HCT116 (cell line): ENCODE data around the gene DNAJC16. TPM values are rescaled to one million over a fixed set of nuclear protein-coding genes. Genes with fewer than 3 reads are reported as not detected.
"Not testable (repeated sequence)": the region's sequence is repeated elsewhere in the genome, so short reads cannot be mapped to it uniquely, and the experiment has no call there.

Experiments used
- ATAC-seq: fragments of 200-7000 bp; cut with Tn5 transposase; 2 replicates; pipeline ENCODE4 v1.9.1; 2020; ENCODE audit warnings: mild to moderate bottlenecking, moderate library complexity
- BruUV-seq: library from RNA; stranded (reverse); fragments of 400-500 nt; replicated peaks from 2 replicates; lab custom pipeline; 2021; lab: Mats Ljungman, UMichigan
- CTCF ChIA-PET: fragments of 300-600 bp; sonication (Branson Sonifier 250); formaldehyde crosslinking; loops from one replicate; lab custom pipeline; 2021; ENCODE audit warnings: antibody characterized with exemption; lab: Charles Lee
- POLR2A ChIA-PET: fragments of 300-600, 350-600 bp; sonication (Branson Sonifier 250); formaldehyde crosslinking; loops from one replicate; lab custom pipeline; 2021; ENCODE audit warnings: antibody characterized with exemption; lab: Charles Lee
- RAD21 ChIA-PET, 2 experiments: fragments of 300-600 bp; sonication (Branson Sonifier 250); formaldehyde crosslinking; loops; one replicate each; lab custom pipeline; 2023; ENCODE audit warnings: low total read pairs in 2 of 2; ENCODE audit not compliant: uncharacterized antibody in 2 of 2, unreplicated experiment in 2 of 2, low non-redundant PET in 1 of 2; lab: Charles Lee
- DNase-seq: peaks from one replicate; pipeline ENCODE4 v3.0.0-alpha.2; 2010; ENCODE audit warnings: low read depth, low spot score
- H2AFZ ChIP-seq: fragments of 200-600 bp; shearing (Covaris generic), sonication (generic); 2 replicates; pipeline ENCODE4 v1.6.1; 2017; ENCODE audit warnings: low read depth, mixed run types, mixed read lengths, antibody characterized with exemption, low read length; ENCODE audit not compliant: poor library complexity, severe bottlenecking
- H3K27ac ChIP-seq: 2 replicates; pipeline ENCODE4 v1.5.1; 2012; ENCODE audit warnings: low read depth, low read length
- H3K27me3 ChIP-seq: fragments of 200-600 bp; sonication (generic); 2 replicates; pipeline ENCODE4 v1.6.1; 2016; ENCODE audit warnings: mixed run types, low read length, mixed read lengths; ENCODE audit not compliant: insufficient read depth
- H3K36me3 ChIP-seq, 2 experiments: fragments of 200-500 bp in 1 of 2; fragments of 200-600 bp in 1 of 2; sonication (Bioruptor generic) in 1 of 2; sonication (generic) in 1 of 2; 2 replicates each; pipeline versions ENCODE4 v1.5.1 to v1.6.1; 2014 to 2016; ENCODE audit warnings: low read length in 2 of 2, inconsistent platforms in 1 of 2, mixed read lengths in 1 of 2, mixed run types in 1 of 2; ENCODE audit not compliant: insufficient read depth in 2 of 2, control insufficient read depth in 1 of 2
- H3K4me1 ChIP-seq, 2 experiments: fragments of 200-600 bp in 1 of 2; sonication (generic) in 1 of 2; 2 replicates each; pipeline versions ENCODE4 v1.5.1 to v1.6.1; 2012 to 2017; ENCODE audit warnings: low read length in 2 of 2, inconsistent platforms in 1 of 2, mild to moderate bottlenecking in 1 of 2, mixed read lengths in 1 of 2, mixed run types in 1 of 2, moderate library complexity in 1 of 2; ENCODE audit not compliant: insufficient read depth in 2 of 2, control insufficient read depth in 1 of 2
- H3K4me2 ChIP-seq: fragments of 200-600 bp; sonication (generic); 2 replicates; pipeline ENCODE4 v1.6.1; 2017; ENCODE audit warnings: mixed run types, low read length, mixed read lengths
- H3K4me3 ChIP-seq, 2 experiments: fragments of 200-600 bp in 1 of 2; sonication (generic) in 1 of 2; replicated peaks in 1 of 2; 2 replicates each; pipeline ENCODE4 v1.5.1; 2011 to 2016; ENCODE audit warnings: low read length in 2 of 2, control low read depth in 1 of 2, low read depth in 1 of 2, mild to moderate bottlenecking in 1 of 2, mixed read lengths in 1 of 2, mixed run types in 1 of 2
- H3K79me2 ChIP-seq: fragments of 200-600 bp; sonication (generic); 2 replicates; pipeline ENCODE4 v1.6.1; 2017; ENCODE audit warnings: mild to moderate bottlenecking, mixed run types, low read length, moderate library complexity, mixed read lengths; ENCODE audit not compliant: insufficient read depth
- H3K9ac ChIP-seq: fragments of 200-600 bp; sonication (generic); 2 replicates; pipeline ENCODE4 v1.6.1; 2016; ENCODE audit warnings: low read length, mixed read lengths
- H3K9me2 ChIP-seq: fragments of 200-600 bp; sonication (generic), shearing (Covaris generic); 2 replicates; pipeline ENCODE4 v1.6.1; 2017; ENCODE audit warnings: mixed run types, mild to moderate bottlenecking, moderate library complexity; ENCODE audit not compliant: insufficient read depth
- H3K9me3 ChIP-seq, 2 experiments: fragments of 200-500 bp in 1 of 2; fragments of 200-600 bp in 1 of 2; sonication (Bioruptor generic) in 1 of 2; sonication (generic) in 1 of 2; 2 replicates each; pipeline ENCODE4 v1.6.1; 2014 to 2017; ENCODE audit warnings: low read length in 2 of 2, mixed read lengths in 2 of 2, inconsistent platforms in 1 of 2, low read depth in 1 of 2, mild to moderate bottlenecking in 1 of 2, mixed run types in 1 of 2, moderate library complexity in 1 of 2; ENCODE audit not compliant: control insufficient read depth in 1 of 2, insufficient read depth in 1 of 2
- H4K20me1 ChIP-seq: fragments of 200-600 bp; sonication (generic), shearing (Covaris generic); 2 replicates; pipeline ENCODE4 v1.6.1; 2017; ENCODE audit warnings: mixed run types, mild to moderate bottlenecking, moderate library complexity; ENCODE audit not compliant: insufficient read depth
- EGR1 ChIP-seq: IDR thresholded peaks from 2 replicates; pipeline ENCODE4 v1.6.1; 2012; ENCODE audit warnings: low read depth
- YY1 ChIP-seq: IDR thresholded peaks from 2 replicates; pipeline ENCODE4 v1.6.1; 2011; ENCODE audit warnings: low read length, low read depth, moderate library complexity, mild to moderate bottlenecking; ENCODE audit not compliant: insufficient replicate concordance; ENCODE audit errors: extremely low read depth
- intact Hi-C: fragments of 100-400 bp; cut with micrococcal nuclease; formaldehyde crosslinking; loops from 2 replicates; pipeline ENCODE4 v1.10.0; 2022
- total RNA-seq: library from RNA; stranded (reverse); gene quantifications from one replicate; pipeline ENCODE4 v1.2.1, GENCODE V29; 2021; ENCODE audit not compliant: unreplicated experiment
- TF ChIP-seq, protein P1 (sequence below), 3 experiments: fragments of 200-600 bp in 1 of 3; sonication (generic) in 1 of 3; IDR thresholded peaks in 2 of 3; conservative IDR thresholded peaks in 1 of 3; 2 replicates each; pipeline ENCODE4 v1.5.1; 2012 to 2017; ENCODE audit warnings: low read depth in 2 of 3, low read length in 2 of 3, antibody characterized with exemption in 1 of 3, borderline replicate concordance in 1 of 3, control low read depth in 1 of 3, mild to moderate bottlenecking in 1 of 3, mixed read lengths in 1 of 3, mixed run types in 1 of 3, moderate library complexity in 1 of 3; ENCODE audit not compliant: insufficient read depth in 1 of 3

The DNAJC16 gene
- total RNA-seq, 1 experiment from 2014 or later: 20.6 TPM

DNA sequence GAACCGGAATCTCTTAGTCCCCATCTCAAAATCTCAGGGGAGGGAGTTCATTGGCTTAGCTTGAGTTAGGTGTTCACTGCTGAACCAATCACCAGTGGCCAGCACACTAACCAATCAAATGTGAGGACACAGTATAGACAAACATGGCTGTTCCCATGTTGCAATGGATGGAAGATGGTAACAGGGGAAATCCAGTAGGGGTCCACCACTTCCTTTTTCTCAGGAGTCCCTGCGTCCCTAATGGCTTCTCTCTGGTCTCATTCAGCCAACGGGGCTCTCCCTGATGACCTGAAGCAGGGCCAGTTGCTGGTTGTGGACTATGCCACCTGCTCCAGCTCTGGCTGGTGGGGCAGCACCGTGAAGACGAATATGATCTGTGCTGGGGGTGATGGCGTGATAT, 41.0 kb upstream of the DNAJC16 start:
- Histone ChIP-seq H3K79me2 (no peaks in the 10 kb centered on the region), H3K4me2 (no peak overlapping the region), H3K9me3 (no peaks in the 10 kb centered on the region), H3K36me3 (no peaks in the 10 kb centered on the region), H2AFZ (no peak overlapping the region), H3K4me1 (no peaks in the 10 kb centered on the region), H3K27ac (no peak overlapping the region), H3K4me3 (no peak overlapping the region), H3K9ac (no peak overlapping the region), H3K27me3 (no peaks in the 10 kb centered on the region), H3K9me2 (no peaks in the 10 kb centered on the region), H4K20me1 (no peaks in the 10 kb centered on the region)
- intact Hi-C loops: no loop called here
- no TSS peak for BruUV-seq
- RAD21 ChIA-PET: no interaction called here
- TF ChIP-seq, protein P1, sequence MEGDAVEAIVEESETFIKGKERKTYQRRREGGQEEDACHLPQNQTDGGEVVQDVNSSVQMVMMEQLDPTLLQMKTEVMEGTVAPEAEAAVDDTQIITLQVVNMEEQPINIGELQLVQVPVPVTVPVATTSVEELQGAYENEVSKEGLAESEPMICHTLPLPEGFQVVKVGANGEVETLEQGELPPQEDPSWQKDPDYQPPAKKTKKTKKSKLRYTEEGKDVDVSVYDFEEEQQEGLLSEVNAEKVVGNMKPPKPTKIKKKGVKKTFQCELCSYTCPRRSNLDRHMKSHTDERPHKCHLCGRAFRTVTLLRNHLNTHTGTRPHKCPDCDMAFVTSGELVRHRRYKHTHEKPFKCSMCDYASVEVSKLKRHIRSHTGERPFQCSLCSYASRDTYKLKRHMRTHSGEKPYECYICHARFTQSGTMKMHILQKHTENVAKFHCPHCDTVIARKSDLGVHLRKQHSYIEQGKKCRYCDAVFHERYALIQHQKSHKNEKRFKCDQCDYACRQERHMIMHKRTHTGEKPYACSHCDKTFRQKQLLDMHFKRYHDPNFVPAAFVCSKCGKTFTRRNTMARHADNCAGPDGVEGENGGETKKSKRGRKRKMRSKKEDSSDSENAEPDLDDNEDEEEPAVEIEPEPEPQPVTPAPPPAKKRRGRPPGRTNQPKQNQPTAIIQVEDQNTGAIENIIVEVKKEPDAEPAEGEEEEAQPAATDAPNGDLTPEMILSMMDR (IDR thresholded peaks at IDR 0.05 in 2 of 3, conservative IDR thresholded peaks at IDR 0.05 in 1 of 3; ENCODE audit: borderline replicate concordance in 1 of 3, insufficient read depth in 1 of 3, low read depth in 2 of 3, low read length in 2 of 3): no peak
- no peak for TF ChIP-seq YY1
- TF ChIP-seq EGR1: no peak
- POLR2A ChIA-PET: no interaction called here
- DNase-seq: no peak
- ATAC-seq: no peak
- CTCF ChIA-PET: no interaction called here

DNA sequence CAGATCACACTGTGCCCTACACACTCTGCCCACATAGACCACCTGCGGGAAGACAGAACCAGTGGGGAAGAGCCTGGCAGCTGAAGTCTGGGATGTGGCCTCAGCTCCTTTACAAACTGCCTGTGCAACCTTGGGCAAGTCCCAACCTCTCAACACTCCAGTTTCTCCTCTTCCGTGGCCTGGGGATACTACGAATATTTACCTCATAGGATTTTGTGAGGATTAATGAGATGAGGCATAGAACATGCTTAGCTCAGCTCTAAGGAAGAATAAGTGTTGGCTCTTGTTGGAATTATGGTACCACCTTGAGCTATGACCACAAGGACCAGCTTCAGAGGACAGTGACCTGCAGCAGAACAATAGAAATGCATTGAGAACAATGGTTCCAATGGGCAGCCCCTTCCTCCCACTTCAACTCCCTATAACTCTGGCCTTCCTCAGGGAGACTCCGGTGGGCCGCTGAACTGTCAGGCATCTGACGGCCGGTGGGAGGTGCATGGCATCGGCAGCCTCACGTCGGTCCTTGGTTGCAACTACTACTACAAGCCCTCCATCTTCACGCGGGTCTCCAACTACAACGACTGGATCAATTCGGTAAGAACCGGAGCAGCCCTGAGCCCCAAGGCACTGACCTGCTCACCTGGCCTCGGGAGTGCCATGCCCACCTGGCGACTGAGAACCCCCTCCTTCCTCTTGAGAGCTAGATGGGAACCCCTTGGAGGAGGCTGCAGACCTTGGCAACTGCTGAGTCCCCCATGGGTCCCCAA, 39.6 kb upstream of the DNAJC16 start:
- CTCF ChIA-PET, ATAC-seq, H3K27ac ChIP-seq, H3K9me2 ChIP-seq, H4K20me1 ChIP-seq, H3K4me1 ChIP-seq, H3K4me2 ChIP-seq, intact Hi-C loops, H3K79me2 ChIP-seq, H3K9ac ChIP-seq, RAD21 ChIA-PET, POLR2A ChIA-PET, H3K27me3 ChIP-seq, H3K4me3 ChIP-seq, BruUV-seq, H2AFZ ChIP-seq, H3K36me3 ChIP-seq, H3K9me3 ChIP-seq, DNase-seq: not testable (repeated sequence)
